K562 (cell line): Measurements from ENCODE around the gene HOXC10. TPM values are rescaled to one million over a fixed set of nuclear protein-coding genes. Genes with fewer than 3 reads are reported as not detected.

Experiments
- ATAC-seq: fragments of 200-7000 bp; cut with Tn5 transposase; 3 replicates; pipeline ENCODE4 v1.9.1; 2020; ENCODE audit warnings: moderate library complexity
- BruUV-seq: library from RNA; stranded (reverse); fragments of 400-500 nt; replicated peaks from 2 replicates; lab custom pipeline; 2021; lab: Mats Ljungman, UMichigan
- CTCF ChIA-PET: fragments of 300-600 bp; formaldehyde crosslinking; extraction: SDS; loops from one replicate; lab custom pipeline; 2021; ENCODE audit warnings: low intra/inter-chr PET ratio; lab: Yijun Ruan, JAX
- POLR2A ChIA-PET: fragments of 300-600, 350-650 bp; sonication (Branson Sonifier 250); formaldehyde crosslinking; extraction: SDS; loops from one replicate; lab custom pipeline; 2021; ENCODE audit warnings: antibody characterized with exemption, inconsistent platforms; lab: Yijun Ruan, JAX
- DNase-seq, 4 experiments: peaks; one replicate each; pipeline versions ENCODE4 v3.0.0 to v3.0.0-alpha.2; 2011 to 2018; ENCODE audit warnings: low spot score in 3 of 4, mixed read lengths in 3 of 4; ENCODE audit errors: extremely low read depth in 1 of 4
- FAIRE-seq: peaks from 2 replicates; lab custom pipeline; 2011; peaks lifted over from hg19 to GRCh38; lab: Jason Lieb, UNC
- H2AFZ ChIP-seq: 2 replicates; pipeline ENCODE4 v1.6.0; 2011; ENCODE audit warnings: low read depth, low read length, control low read depth, inconsistent platforms
- H3K27ac ChIP-seq: fragments of 200-600 bp; 3 replicates; pipeline ENCODE4 v1.8.0; 2011; ENCODE audit warnings: low read depth, mild to moderate bottlenecking, control low read depth, inconsistent platforms, low read length, moderate library complexity, mixed read lengths; ENCODE audit errors: extremely low read depth
- H3K27me3 ChIP-seq, 2 experiments: fragments of 300-600 bp in 1 of 2; 2 replicates in 1 of 2; 3 replicates in 1 of 2; pipeline versions ENCODE4 v1.6.0 to v1.8.0; 2011; ENCODE audit warnings: inconsistent platforms in 2 of 2, low read length in 2 of 2, mild to moderate bottlenecking in 1 of 2, mixed read lengths in 1 of 2, moderate library complexity in 1 of 2; ENCODE audit not compliant: control insufficient read depth in 2 of 2, insufficient read depth in 2 of 2
- H3K36me3 ChIP-seq: fragments of 300-600 bp; 3 replicates; pipeline ENCODE4 v1.8.0; 2011; ENCODE audit warnings: mild to moderate bottlenecking, low read length, inconsistent platforms; ENCODE audit not compliant: control insufficient read depth, insufficient read depth
- H3K4me1 ChIP-seq, 2 experiments: fragments of 200-600 bp in 1 of 2; replicated peaks in 1 of 2; 2 replicates in 1 of 2; 3 replicates in 1 of 2; pipeline versions ENCODE4 v1.5.1 to v1.8.0; 2011; ENCODE audit warnings: inconsistent platforms in 2 of 2, low read length in 2 of 2, mild to moderate bottlenecking in 1 of 2, mixed read lengths in 1 of 2, moderate library complexity in 1 of 2; ENCODE audit not compliant: control insufficient read depth in 2 of 2, insufficient read depth in 2 of 2
- H3K4me2 ChIP-seq: 2 replicates; pipeline ENCODE4 v1.6.1; 2011; ENCODE audit warnings: low read length, control low read depth, inconsistent platforms, mixed read lengths; ENCODE audit not compliant: insufficient read depth
- H3K4me3 ChIP-seq: fragments of 200-600 bp; sonication (generic), shearing (Covaris generic); 2 replicates; pipeline ENCODE4 v1.5.1; 2016; ENCODE audit warnings: control low read depth, inconsistent platforms
- H3K79me2 ChIP-seq: fragments of 200-600 bp; 3 replicates; pipeline ENCODE4 v1.8.0; 2011; ENCODE audit warnings: low read length, inconsistent platforms; ENCODE audit not compliant: control insufficient read depth, insufficient read depth
- H3K9ac ChIP-seq, 2 experiments: 2 replicates each; pipeline versions ENCODE4 v1.6.0 to v1.6.1; 2011; ENCODE audit warnings: low read depth in 2 of 2, low read length in 2 of 2, control low read depth in 1 of 2, inconsistent platforms in 1 of 2, mild to moderate bottlenecking in 1 of 2, mixed read lengths in 1 of 2; ENCODE audit not compliant: insufficient read depth in 1 of 2
- H3K9me1 ChIP-seq: one replicate; pipeline ENCODE4 v1.6.0; 2011; ENCODE audit warnings: inconsistent platforms, mild to moderate bottlenecking, low read length, moderate library complexity; ENCODE audit not compliant: control insufficient read depth, insufficient read depth
- H3K9me3 ChIP-seq: replicated peaks from 2 replicates; pipeline ENCODE4 v1.5.1; 2011; ENCODE audit warnings: low read depth, low read length, inconsistent platforms; ENCODE audit not compliant: control insufficient read depth, insufficient read depth
- H4K20me1 ChIP-seq: replicated peaks from 2 replicates; pipeline ENCODE4 v1.6.1; 2011; ENCODE audit warnings: low read length, inconsistent platforms, mixed read lengths; ENCODE audit not compliant: control insufficient read depth, insufficient read depth
- ATF1 ChIP-seq, 2 experiments: fragments of 450-650 bp in 1 of 2; IDR thresholded peaks; 2 replicates each; pipeline ENCODE4 v1.6.1; 2016; ENCODE audit warnings: missing compliant biosample characterization in 1 of 2, missing genetic modification characterization in 1 of 2
- CSDE1 ChIP-seq, 2 experiments: fragments of 450-650 bp; IDR thresholded peaks; 2 replicates each; pipeline ENCODE4 v1.6.1; 2016; ENCODE audit warnings: mild to moderate bottlenecking in 1 of 2
- NBN ChIP-seq: fragments of 450-650 bp; IDR thresholded peaks from 2 replicates; pipeline ENCODE4 v1.6.1; 2016; ENCODE audit warnings: low read depth, mild to moderate bottlenecking
- NUFIP1 ChIP-seq: fragments of 450-650 bp; IDR thresholded peaks from 2 replicates; pipeline ENCODE4 v1.6.1; 2018; ENCODE audit not compliant: partially characterized antibody
- RAD51 ChIP-seq: fragments of 450-650 bp; IDR thresholded peaks from 2 replicates; pipeline ENCODE4 v1.7.1; 2016; ENCODE audit warnings: low read depth, mild to moderate bottlenecking, borderline replicate concordance
- SRSF1 ChIP-seq: fragments of 200-400 bp; formaldehyde crosslinking; IDR thresholded peaks from 2 replicates; pipeline ENCODE4 v1.6.1; 2017; ENCODE audit warnings: mild to moderate bottlenecking, low read depth, low read length, moderate library complexity
- STAT5B ChIP-seq: fragments of 250-450 bp; sonication (Bioruptor Pico); IDR thresholded peaks from 2 replicates; pipeline ENCODE4 v1.8.0; 2021; ENCODE audit warnings: mild to moderate bottlenecking, inconsistent platforms
- ZNF282 ChIP-seq: sonication (generic); formaldehyde crosslinking; IDR thresholded peaks from 2 replicates; pipeline ENCODE4 v1.8.1; 2023; ENCODE audit warnings: missing genetic modification reagents
- WGBS: fragments of 100-300 bp; shearing (Covaris generic); methylation state at CpG from one replicate; pipeline ENCODE4 v1.1.6; 2016; ENCODE audit warnings: low coverage, mixed read lengths; ENCODE audit not compliant: insufficient coverage; ENCODE audit errors: missing lambda C conversion rate; 5-methylcytosine and 5-hydroxymethylcytosine counted together
- in situ Hi-C: fragments of 300-500 bp; cut with MboI; formaldehyde crosslinking; loops from 4 replicates; pipeline ENCODE4 v1.15.0; 2018; ENCODE audit warnings: inconsistent platforms, mixed read lengths
- intact Hi-C: fragments of 100-400 bp; cut with micrococcal nuclease; formaldehyde crosslinking; loops from 2 replicates; pipeline ENCODE4 v1.14.2; 2022
- polyA plus RNA-seq, 8 experiments: library from polyadenylated mRNA; depleted of rRNA in 4 of 8; stranded (reverse) in 5 of 8; unstranded in 3 of 8; fragments of >200 nt; fragmentation: Nextera tagmentation in 2 of 8; fragmentation: Illumina TruSeq in 1 of 8; extraction: Ambion mirVana in 2 of 8; extraction: Trizol in 1 of 8; gene quantifications; 2 replicates each; pipeline versions ENCODE4 v1.2.1 to v1.2.3, GENCODE V29; 2011 to 2014; ENCODE audit warnings: inconsistent platforms in 1 of 8, missing spikeins in 1 of 8
- total RNA-seq, 7 experiments: library from RNA; depleted of rRNA in 6 of 7; stranded (reverse); fragments of >200 nt in 6 of 7; fragmentation: Illumina TruSeq in 2 of 7; extraction: Trizol in 2 of 7; gene quantifications; 2 replicates each; pipeline versions ENCODE4 v1.2.1 to v1.2.3, GENCODE V29; 2011 to 2021; ENCODE audit warnings: low replicate concordance in 1 of 7
- TF ChIP-seq, protein P1 (sequence below): fragments of 250-450 bp; sonication (Bioruptor Pico); IDR thresholded peaks from 2 replicates; pipeline ENCODE4 v1.4.0; 2020; ENCODE audit warnings: mild to moderate bottlenecking, moderate library complexity
- TF ChIP-seq, protein P2 (sequence below): sonication (generic); formaldehyde crosslinking; IDR thresholded peaks from 2 replicates; pipeline ENCODE4 v1.9.0; 2022; ENCODE audit warnings: mild to moderate bottlenecking, missing genetic modification reagents
- TF ChIP-seq, protein P3 (sequence below): sonication (generic); formaldehyde crosslinking; IDR thresholded peaks from 2 replicates; pipeline ENCODE4 v1.5.0; 2020; ENCODE audit warnings: missing genetic modification reagents
- TF ChIP-seq, protein P4 (sequence below): fragments of 200-800 bp; sonication (Bioruptor generic); IDR thresholded peaks from 2 replicates; pipeline ENCODE4 v1.6.1; 2017; ENCODE audit warnings: missing genetic modification characterization, missing compliant biosample characterization

Gene HOXC10
- total and polyA plus RNA-seq, 9 of the 15 experiments (the other 6 are each of a cell fraction or from before 2014, with no cell fraction given), result 0.13 to 0.77 (median 0.35) TPM; not detected in 2

DNA sequence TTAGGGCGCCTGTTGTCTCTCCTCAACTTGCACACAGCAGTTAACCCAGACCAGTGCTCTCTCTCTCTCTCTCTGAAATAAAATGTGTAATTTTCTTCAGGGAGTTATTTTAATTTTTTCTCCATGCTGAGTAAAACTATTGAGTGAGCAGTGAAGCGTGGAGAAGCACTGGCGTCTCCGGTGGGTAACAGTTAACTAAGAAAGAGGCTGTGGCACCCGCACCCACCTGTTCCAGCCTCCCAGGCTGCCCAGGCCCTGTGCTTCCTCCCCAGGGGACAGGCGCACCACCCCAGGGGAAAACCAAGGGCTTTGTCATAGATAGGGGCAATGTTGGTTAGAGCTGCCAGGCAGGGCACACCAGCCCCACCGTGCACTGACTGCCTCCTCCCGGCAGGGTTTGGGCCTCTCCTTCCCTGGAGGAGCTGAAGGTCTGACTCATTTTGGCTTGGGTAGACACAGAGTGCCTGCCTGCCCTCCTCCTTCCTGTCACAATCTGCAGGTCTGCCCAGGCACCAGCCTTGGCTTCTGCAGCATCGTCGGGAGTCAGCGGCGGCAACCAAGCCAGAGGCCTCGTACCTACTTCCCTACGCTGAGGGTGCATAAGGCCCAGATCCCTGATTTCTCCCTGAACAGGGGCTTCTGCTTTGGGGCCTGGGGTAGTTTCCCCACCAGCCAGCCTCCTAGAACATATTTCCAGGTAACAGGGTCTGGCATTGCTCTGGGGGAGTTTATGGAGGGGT, 51.8 kb downstream of the HOXC10 start (continued):
- TF ChIP-seq, protein P1, sequence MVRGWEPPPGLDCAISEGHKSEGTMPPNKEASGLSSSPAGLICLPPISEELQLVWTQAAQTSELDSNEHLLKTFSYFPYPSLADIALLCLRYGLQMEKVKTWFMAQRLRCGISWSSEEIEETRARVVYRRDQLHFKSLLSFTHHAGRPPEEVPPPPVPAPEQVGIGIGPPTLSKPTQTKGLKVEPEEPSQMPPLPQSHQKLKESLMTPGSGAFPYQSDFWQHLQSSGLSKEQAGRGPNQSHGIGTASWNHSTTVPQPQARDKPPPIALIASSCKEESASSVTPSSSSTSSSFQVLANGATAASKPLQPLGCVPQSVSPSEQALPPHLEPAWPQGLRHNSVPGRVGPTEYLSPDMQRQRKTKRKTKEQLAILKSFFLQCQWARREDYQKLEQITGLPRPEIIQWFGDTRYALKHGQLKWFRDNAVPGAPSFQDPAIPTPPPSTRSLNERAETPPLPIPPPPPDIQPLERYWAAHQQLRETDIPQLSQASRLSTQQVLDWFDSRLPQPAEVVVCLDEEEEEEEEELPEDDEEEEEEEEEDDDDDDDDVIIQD (CRISPR knock-in tag), result no peak
- no peak for TF ChIP-seq NBN
- no peak for TF ChIP-seq NUFIP1
- no peak for TF ChIP-seq SRSF1
- TF ChIP-seq ATF1 (CRISPR knock-in tag; IDR thresholded peaks at IDR 0.05), result no peak
- no peak for TF ChIP-seq ATF1 (tag; IDR thresholded peaks at IDR 0.05)
- TF ChIP-seq, all 486 proteins: peak for 0

DNA sequence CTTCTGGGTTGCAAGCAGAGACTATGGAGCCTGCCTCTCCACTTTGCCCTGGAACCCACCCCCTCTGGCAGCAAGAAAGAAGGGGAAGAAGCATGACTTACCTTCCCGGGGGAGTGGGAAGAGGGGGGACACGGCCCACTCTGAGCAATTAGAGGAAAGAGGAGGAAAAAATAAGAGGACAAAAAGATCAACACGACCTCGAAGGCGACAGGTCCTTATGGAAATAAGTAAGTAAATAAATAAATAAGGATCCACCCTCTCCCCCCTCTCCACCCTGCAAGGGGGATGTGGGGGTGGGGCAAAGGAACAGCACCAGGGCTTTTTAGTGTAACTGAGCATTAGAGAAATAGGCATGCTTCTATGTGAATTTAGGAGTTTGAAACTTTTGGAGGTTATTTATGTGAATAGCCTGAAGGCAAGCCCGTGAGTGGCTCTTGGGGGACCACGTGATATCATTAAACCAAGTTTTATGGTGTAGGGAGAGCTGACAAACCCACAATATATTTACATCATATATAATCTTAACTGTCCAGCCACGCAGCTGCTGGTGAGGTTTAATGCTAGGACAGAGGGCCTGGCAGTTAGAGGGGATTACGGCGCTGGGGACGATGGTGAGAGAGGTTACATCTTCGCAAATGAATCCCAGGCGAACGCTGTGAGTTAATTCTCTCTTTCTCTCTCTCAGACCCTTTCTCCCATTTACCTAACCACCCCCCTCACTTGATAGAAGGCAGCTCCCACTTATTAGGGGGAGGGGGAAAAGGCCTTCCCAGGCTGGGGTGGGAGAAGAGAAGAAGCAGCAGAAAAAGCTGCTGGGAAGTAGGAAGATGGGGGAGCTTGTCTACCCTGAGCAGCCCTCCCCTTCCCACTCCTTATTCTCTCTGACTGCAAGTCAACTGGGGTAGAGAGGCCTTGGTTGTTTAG, 52.7 kb downstream of the HOXC10 start:
- Histone ChIP-seq H3K27me3 (peaks cover 9 to 13% of the 10 kb centered on the region in 2 experiments; a peak in 2 of 5 replicates), H3K9ac (peak overlapping the region in 1 of 2 experiments; percentile 39; a peak in 1 of 4 replicates), H3K9me3 (no peaks in the 10 kb centered on the region), H3K79me2 (no peaks in the 10 kb centered on the region), H2AFZ (no peak overlapping the region), H4K20me1 (no peaks in the 10 kb centered on the region), H3K36me3 (no peaks in the 10 kb centered on the region), H3K4me3 (no peak overlapping the region), H3K4me2 (no peak overlapping the region), H3K4me1 (peaks cover 0 to 12% of the 10 kb centered on the region in 2 experiments; a peak in 3 of 5 replicates), H3K9me1 (no peaks in the 10 kb centered on the region), H3K27ac (no peak overlapping the region)
- 27% methylated on average over 14 of the region's 14 CpGs for WGBS
- ATAC-seq (no peak), FAIRE-seq (no peak), DNase-seq (no peak)
- intact Hi-C loops, result no loop called here
- in situ Hi-C loops, result loop anchor here (5.0 kb wide), 1 partner anchor 95 kb away; no protein-coding TSS in a partner anchor
- no TSS peak for BruUV-seq
- ChIA-PET POLR2A (interaction anchor here (0.5 to 1.1 kb wide), 3 partner anchors 47 to 154 kb away, joined by 3 read pairs; no protein-coding TSS in a partner anchor), CTCF (no interaction called here)
- no peak for TF ChIP-seq CSDE1 (IDR thresholded peaks at IDR 0.05)
- TF ChIP-seq ZNF282 (CRISPR knock-in tag), result no peak
- peak; percentile 39; the same call in 1 of the 2 replicates for TF ChIP-seq RAD51
- no peak for TF ChIP-seq STAT5B
- TF ChIP-seq, protein P2, sequence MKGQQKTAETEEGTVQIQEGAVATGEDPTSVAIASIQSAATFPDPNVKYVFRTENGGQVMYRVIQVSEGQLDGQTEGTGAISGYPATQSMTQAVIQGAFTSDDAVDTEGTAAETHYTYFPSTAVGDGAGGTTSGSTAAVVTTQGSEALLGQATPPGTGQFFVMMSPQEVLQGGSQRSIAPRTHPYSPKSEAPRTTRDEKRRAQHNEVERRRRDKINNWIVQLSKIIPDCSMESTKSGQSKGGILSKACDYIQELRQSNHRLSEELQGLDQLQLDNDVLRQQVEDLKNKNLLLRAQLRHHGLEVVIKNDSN (CRISPR knock-in tag), result peak; percentile 60; the same call in 1 of the 2 replicates
- TF ChIP-seq, protein P3, sequence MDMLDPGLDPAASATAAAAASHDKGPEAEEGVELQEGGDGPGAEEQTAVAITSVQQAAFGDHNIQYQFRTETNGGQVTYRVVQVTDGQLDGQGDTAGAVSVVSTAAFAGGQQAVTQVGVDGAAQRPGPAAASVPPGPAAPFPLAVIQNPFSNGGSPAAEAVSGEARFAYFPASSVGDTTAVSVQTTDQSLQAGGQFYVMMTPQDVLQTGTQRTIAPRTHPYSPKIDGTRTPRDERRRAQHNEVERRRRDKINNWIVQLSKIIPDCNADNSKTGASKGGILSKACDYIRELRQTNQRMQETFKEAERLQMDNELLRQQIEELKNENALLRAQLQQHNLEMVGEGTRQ (CRISPR knock-in tag), result 0 out of 2 replicates have a peak, but pooled peaks have one; percentile 24
- TF ChIP-seq, protein P4, sequence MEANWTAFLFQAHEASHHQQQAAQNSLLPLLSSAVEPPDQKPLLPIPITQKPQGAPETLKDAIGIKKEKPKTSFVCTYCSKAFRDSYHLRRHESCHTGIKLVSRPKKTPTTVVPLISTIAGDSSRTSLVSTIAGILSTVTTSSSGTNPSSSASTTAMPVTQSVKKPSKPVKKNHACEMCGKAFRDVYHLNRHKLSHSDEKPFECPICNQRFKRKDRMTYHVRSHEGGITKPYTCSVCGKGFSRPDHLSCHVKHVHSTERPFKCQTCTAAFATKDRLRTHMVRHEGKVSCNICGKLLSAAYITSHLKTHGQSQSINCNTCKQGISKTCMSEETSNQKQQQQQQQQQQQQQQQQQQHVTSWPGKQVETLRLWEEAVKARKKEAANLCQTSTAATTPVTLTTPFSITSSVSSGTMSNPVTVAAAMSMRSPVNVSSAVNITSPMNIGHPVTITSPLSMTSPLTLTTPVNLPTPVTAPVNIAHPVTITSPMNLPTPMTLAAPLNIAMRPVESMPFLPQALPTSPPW (CRISPR knock-in tag), result peak; percentile 14; the same call in 1 of the 2 replicates
